Measurements from ENCODE around the gene SLC12A3. TPM values are rescaled to one million over a fixed set of nuclear protein-coding genes. Genes with fewer than 3 reads are reported as not detected.
A peak's percentile ranks its signal among the peaks of the same experiment; 100 is the strongest.

SLC12A3 gene
- total RNA-seq, 6 donors from 2014 or later, result 0.06 to 0.61 TPM; not detected in 4

GRCh38 chr16:56823081-56823733 lies 41.8 kb upstream of the SLC12A3 start:
- H3K4me3 ChIP-seq, result no peak overlapping the region
- H3K27me3 ChIP-seq, result no peaks in the 10 kb centered on the region
- peaks cover 0 to 67% (median 18%) of the 10 kb centered on the region in 4 donors for H3K36me3 ChIP-seq
- DNase-seq (no peak), ATAC-seq (ENCODE audit: low FRiP score in 2 of 2) (no peak)
- peaks cover 0 to 3% (median 0%) of the 10 kb centered on the region in 4 donors for H3K4me1 ChIP-seq
- no peaks in the 10 kb centered on the region for H3K9me3 ChIP-seq
- WGBS, 2 donors, result 94 to 95% methylated on average over 12 of the region's 12 CpGs
- no peak overlapping the region for H3K27ac ChIP-seq
- TF ChIP-seq POLR2AphosphoS5 (IDR thresholded peaks at IDR 0.05) (no peak), EP300 (IDR thresholded peaks at IDR 0.05) (no peak), POLR2A (IDR thresholded peaks at IDR 0.05) (no peak)
- TF ChIP-seq, protein P1, sequence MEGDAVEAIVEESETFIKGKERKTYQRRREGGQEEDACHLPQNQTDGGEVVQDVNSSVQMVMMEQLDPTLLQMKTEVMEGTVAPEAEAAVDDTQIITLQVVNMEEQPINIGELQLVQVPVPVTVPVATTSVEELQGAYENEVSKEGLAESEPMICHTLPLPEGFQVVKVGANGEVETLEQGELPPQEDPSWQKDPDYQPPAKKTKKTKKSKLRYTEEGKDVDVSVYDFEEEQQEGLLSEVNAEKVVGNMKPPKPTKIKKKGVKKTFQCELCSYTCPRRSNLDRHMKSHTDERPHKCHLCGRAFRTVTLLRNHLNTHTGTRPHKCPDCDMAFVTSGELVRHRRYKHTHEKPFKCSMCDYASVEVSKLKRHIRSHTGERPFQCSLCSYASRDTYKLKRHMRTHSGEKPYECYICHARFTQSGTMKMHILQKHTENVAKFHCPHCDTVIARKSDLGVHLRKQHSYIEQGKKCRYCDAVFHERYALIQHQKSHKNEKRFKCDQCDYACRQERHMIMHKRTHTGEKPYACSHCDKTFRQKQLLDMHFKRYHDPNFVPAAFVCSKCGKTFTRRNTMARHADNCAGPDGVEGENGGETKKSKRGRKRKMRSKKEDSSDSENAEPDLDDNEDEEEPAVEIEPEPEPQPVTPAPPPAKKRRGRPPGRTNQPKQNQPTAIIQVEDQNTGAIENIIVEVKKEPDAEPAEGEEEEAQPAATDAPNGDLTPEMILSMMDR (IDR thresholded peaks at IDR 0.05), result no peak

- no peaks in the 10 kb centered on the region for H3K9me3 ChIP-seq
- H3K4me1 ChIP-seq, result peaks cover 0 to 3% (median 0%) of the 10 kb centered on the region in 4 donors
- H3K27me3 ChIP-seq, result no peaks in the 10 kb centered on the region
- peaks cover 0 to 68% (median 16%) of the 10 kb centered on the region in 4 donors for H3K36me3 ChIP-seq
- ATAC-seq (ENCODE audit: low FRiP score in 2 of 2), result peak; percentile 35 to 63
- 39 to 57% methylated on average over 3 of the region's 3 CpGs for WGBS, 2 donors
- H3K27ac ChIP-seq, result no peak overlapping the region
- no peak overlapping the region for H3K4me3 ChIP-seq
- TF ChIP-seq POLR2AphosphoS5 (IDR thresholded peaks at IDR 0.05), result no peak
- TF ChIP-seq, protein P1 (IDR thresholded peaks at IDR 0.05), result peak in 2 of 6 experiments; percentile 24 to 36
- peak in 1 of 2 donors; percentile 74 for DNase-seq
These were observed 40.7 kb upstream of the SLC12A3 start for GRCh38 chr16:56824331-56824730.

DNA sequence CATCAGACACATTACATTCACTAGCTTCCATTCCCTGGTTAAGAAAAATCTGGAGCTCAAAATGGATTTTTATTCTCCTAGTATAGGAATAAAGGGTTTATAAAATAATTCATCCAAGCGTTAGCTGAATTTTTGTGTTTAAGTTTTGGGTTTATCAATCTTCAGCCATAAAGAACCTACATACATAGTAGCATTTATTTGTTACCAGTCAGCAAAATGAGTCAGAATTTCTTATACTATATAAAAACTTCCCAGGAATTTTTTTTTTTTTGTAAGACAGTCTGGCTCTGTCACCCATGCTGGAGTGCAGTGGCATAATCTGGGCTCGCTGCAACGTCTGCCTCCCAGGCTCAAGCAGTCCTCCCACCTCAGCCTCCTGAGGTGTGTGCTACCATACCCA lies 40.2 kb upstream of the SLC12A3 start:
- TF ChIP-seq EP300 (IDR thresholded peaks at IDR 0.05), result no peak
- no peak for TF ChIP-seq POLR2AphosphoS5 (IDR thresholded peaks at IDR 0.05)
- TF ChIP-seq POLR2A (IDR thresholded peaks at IDR 0.05), result no peak
- Histone ChIP-seq H3K4me3 (no peak overlapping the region), H3K27me3 (no peaks in the 10 kb centered on the region), H3K4me1 (peaks cover 0 to 3% (median 0%) of the 10 kb centered on the region in 4 donors), H3K9me3 (no peaks in the 10 kb centered on the region), H3K36me3 (peaks cover 0 to 63% (median 14%) of the 10 kb centered on the region in 4 donors), H3K27ac (no peak overlapping the region)
- no peak for ATAC-seq (ENCODE audit: low FRiP score in 2 of 2)
- 94 to 97% methylated on average over 3 of the region's 3 CpGs for WGBS, 2 donors
- no peak for DNase-seq

DNA sequence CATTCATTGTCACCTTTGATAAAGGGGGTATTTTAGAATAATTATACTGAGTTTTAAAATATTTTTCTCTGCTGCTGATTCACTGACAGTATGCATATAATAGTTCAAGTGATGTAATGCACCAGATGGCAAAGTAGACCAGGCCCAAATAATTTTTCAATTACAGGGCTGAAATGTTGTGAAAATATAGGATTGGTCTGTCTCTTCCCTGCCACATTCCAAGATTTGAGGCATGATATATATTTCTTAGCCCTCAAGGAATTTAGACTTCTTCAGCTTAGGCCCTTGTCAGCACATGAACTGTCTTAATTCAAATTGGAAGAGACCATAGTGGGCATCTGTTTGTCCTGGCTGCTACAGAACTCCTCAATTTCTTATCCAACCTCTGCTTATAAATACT lies 39.2 kb upstream of the SLC12A3 start:
- H3K4me3 ChIP-seq, result no peak overlapping the region
- H3K27me3 ChIP-seq, result no peaks in the 10 kb centered on the region
- peaks cover 0 to 3% (median 0%) of the 10 kb centered on the region in 4 donors for H3K4me1 ChIP-seq
- no peaks in the 10 kb centered on the region for H3K9me3 ChIP-seq
- DNase-seq (no peak), ATAC-seq (ENCODE audit: low FRiP score in 2 of 2) (no peak)
- no peak overlapping the region for H3K27ac ChIP-seq
- no peak for TF ChIP-seq EP300 (IDR thresholded peaks at IDR 0.05)
- TF ChIP-seq POLR2AphosphoS5 (IDR thresholded peaks at IDR 0.05), result no peak
- TF ChIP-seq POLR2A (IDR thresholded peaks at IDR 0.05), result no peak
- TF ChIP-seq, protein P1 (IDR thresholded peaks at IDR 0.05), result no peak
- peaks cover 3 to 61% (median 10%) of the 10 kb centered on the region in 4 donors for H3K36me3 ChIP-seq

- H3K9me3 ChIP-seq, result no peaks in the 10 kb centered on the region
- DNase-seq (no peak), ATAC-seq (ENCODE audit: low FRiP score in 2 of 2) (no peak)
- WGBS, 2 donors, result 91 to 100% methylated on average over 1 of the region's 1 CpG
- H3K4me3 ChIP-seq, result no peak overlapping the region
- peaks cover 3 to 64% (median 22%) of the 10 kb centered on the region in 4 donors for H3K36me3 ChIP-seq
- H3K27ac ChIP-seq, result no peak overlapping the region
- H3K4me1 ChIP-seq, result peaks cover 0 to 3% (median 0%) of the 10 kb centered on the region in 4 donors
- no peaks in the 10 kb centered on the region for H3K27me3 ChIP-seq
- TF ChIP-seq POLR2AphosphoS5 (IDR thresholded peaks at IDR 0.05) (no peak), EP300 (IDR thresholded peaks at IDR 0.05) (no peak), POLR2A (IDR thresholded peaks at IDR 0.05) (no peak)
- TF ChIP-seq, protein P1 (IDR thresholded peaks at IDR 0.05), result no peak
These were observed 36.4 kb upstream of the SLC12A3 start for GRCh38 chr16:56828647-56829046.
